ENCODE measurements around the gene ZDHHC4.

ZDHHC4 gene

DNA sequence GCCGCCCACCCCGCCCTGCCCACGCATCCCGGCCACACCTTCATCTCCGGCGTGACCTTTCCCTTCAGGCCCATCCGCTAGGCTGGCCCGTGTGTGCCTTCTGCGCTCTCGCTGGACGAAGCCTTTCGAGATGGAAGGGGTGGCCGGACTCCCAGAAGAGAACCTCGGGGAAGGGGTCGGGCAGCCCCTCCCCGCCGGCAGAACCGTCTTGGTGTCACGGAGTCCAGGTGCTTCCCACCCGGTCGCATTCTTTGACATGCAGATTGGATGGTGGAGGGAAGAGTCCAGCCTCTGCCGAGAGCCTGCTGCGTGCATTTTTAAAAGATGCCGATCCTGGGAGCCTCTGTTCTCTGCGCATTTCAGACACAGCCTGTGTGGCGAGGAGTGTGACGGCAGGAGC is 30.8 kb downstream of the ZDHHC4 start:
- no peak overlapping the region for H3K4me2 ChIP-seq (ENCODE audit: low read length, poor library complexity, severe bottlenecking)
- H3K4me1 ChIP-seq (ENCODE audit: control insufficient read depth, insufficient read depth, low read depth, low read length), result no peaks in the 10 kb centered on the region
- no peaks in the 10 kb centered on the region for H3K9me3 ChIP-seq (ENCODE audit: control insufficient read depth, low read length)
- H3K4me3 ChIP-seq (ENCODE audit: insufficient read depth in 1 of 2, low read depth in 1 of 2, low read length in 2 of 2), result no peak overlapping the region
- no peak overlapping the region for H3K18ac ChIP-seq (ENCODE audit: low read depth in 1 of 2, low read length in 2 of 2)
- no peak overlapping the region for H2BK5ac ChIP-seq (ENCODE audit: low read depth, low read length, poor library complexity, severe bottlenecking)
- no peak for DNase-seq
- H3K79me1 ChIP-seq (replicated peaks; ENCODE audit: low read length, poor library complexity, severe bottlenecking), result peaks cover 18% of the 10 kb centered on the region
- no peak overlapping the region for H3K27ac ChIP-seq (ENCODE audit: low read length, poor library complexity, severe bottlenecking)
- no peak overlapping the region for H2AFZ ChIP-seq (ENCODE audit: low read depth, low read length)
- H3K14ac ChIP-seq (ENCODE audit: low read length in 2 of 2), result no peak overlapping the region
- H3K36me3 ChIP-seq (ENCODE audit: control insufficient read depth in 1 of 2, insufficient read depth in 2 of 2, low read depth in 1 of 2, low read length in 2 of 2), result peaks cover 14 to 42% of the 10 kb centered on the region in 2 experiments
- no peak overlapping the region for H4K91ac ChIP-seq (ENCODE audit: low read length)
- no peak overlapping the region for H2BK120ac ChIP-seq (ENCODE audit: low read depth, low read length)
- no peak overlapping the region for H2BK12ac ChIP-seq (ENCODE audit: low read length in 2 of 2)
- no peak overlapping the region for H3K4ac ChIP-seq (ENCODE audit: low read depth in 1 of 2, low read length in 2 of 2)
- H4K8ac ChIP-seq (ENCODE audit: low read length), result no peak overlapping the region
- H3K27me3 ChIP-seq (ENCODE audit: control insufficient read depth in 1 of 2, insufficient read depth in 1 of 2, low read length in 2 of 2), result peaks cover 0 to 6% of the 10 kb centered on the region in 2 experiments
- no peak overlapping the region for H2BK15ac ChIP-seq (ENCODE audit: low read depth, poor library complexity, severe bottlenecking)
- no peak overlapping the region for H3K9ac ChIP-seq (ENCODE audit: low read length)
- H2AK5ac ChIP-seq (ENCODE audit: low read length, severe bottlenecking), result no peak overlapping the region
- WGBS, result 96% methylated on average over 27 of the region's 27 CpGs
- no peak overlapping the region for H3K23ac ChIP-seq (ENCODE audit: low read length in 2 of 2)

DNA sequence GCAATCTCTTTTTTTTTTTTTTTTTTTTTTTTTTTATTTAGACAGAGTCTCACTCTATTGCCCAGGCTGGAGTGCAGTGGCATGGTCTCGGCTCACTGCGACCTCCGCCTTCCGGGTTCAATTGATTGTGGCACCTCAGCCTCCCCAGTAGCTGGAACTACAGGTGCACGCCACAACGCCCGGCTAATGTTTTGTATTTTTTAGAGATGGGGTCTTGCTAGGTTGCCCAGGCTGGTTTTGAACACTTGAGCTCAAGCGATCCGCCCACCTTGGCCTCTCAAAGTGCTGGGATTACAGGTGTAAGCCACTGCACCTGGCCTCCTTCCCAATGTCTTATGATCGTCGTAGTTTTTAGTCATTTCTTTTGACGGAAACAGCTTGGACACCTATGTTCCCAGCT is 31.5 kb downstream of the ZDHHC4 start:
- Histone ChIP-seq H2BK15ac (ENCODE audit: low read depth, poor library complexity, severe bottlenecking) (no peak overlapping the region), H3K4ac (ENCODE audit: low read depth in 1 of 2, low read length in 2 of 2) (no peak overlapping the region), H3K79me1 (replicated peaks; ENCODE audit: low read length, poor library complexity, severe bottlenecking) (peaks cover 17% of the 10 kb centered on the region), H3K27ac (ENCODE audit: low read length, poor library complexity, severe bottlenecking) (no peak overlapping the region), H3K23ac (ENCODE audit: low read length in 2 of 2) (no peak overlapping the region), H2BK12ac (ENCODE audit: low read length in 2 of 2) (no peak overlapping the region), H3K4me3 (ENCODE audit: insufficient read depth in 1 of 2, low read depth in 1 of 2, low read length in 2 of 2) (no peak overlapping the region), H4K91ac (ENCODE audit: low read length) (no peak overlapping the region), H3K18ac (ENCODE audit: low read depth in 1 of 2, low read length in 2 of 2) (no peak overlapping the region), H2AK5ac (ENCODE audit: low read length, severe bottlenecking) (no peak overlapping the region), H3K4me2 (ENCODE audit: low read length, poor library complexity, severe bottlenecking) (no peak overlapping the region), H3K27me3 (ENCODE audit: control insufficient read depth in 1 of 2, insufficient read depth in 1 of 2, low read length in 2 of 2) (peaks cover 5 to 11% of the 10 kb centered on the region in 2 experiments), H3K14ac (ENCODE audit: low read length in 2 of 2) (no peak overlapping the region), H2BK120ac (ENCODE audit: low read depth, low read length) (no peak overlapping the region), H2AFZ (ENCODE audit: low read depth, low read length) (no peak overlapping the region), H3K4me1 (ENCODE audit: control insufficient read depth, insufficient read depth, low read depth, low read length) (no peaks in the 10 kb centered on the region), H3K36me3 (ENCODE audit: control insufficient read depth in 1 of 2, insufficient read depth in 2 of 2, low read depth in 1 of 2, low read length in 2 of 2) (peaks cover 14 to 36% of the 10 kb centered on the region in 2 experiments), H3K9me3 (ENCODE audit: control insufficient read depth, low read length) (no peaks in the 10 kb centered on the region), H4K8ac (ENCODE audit: low read length) (no peak overlapping the region), H3K9ac (ENCODE audit: low read length) (no peak overlapping the region), H2BK5ac (ENCODE audit: low read depth, low read length, poor library complexity, severe bottlenecking) (no peak overlapping the region)
- no peak for DNase-seq
- WGBS, result 96% methylated on average over 12 of the region's 12 CpGs

DNA sequence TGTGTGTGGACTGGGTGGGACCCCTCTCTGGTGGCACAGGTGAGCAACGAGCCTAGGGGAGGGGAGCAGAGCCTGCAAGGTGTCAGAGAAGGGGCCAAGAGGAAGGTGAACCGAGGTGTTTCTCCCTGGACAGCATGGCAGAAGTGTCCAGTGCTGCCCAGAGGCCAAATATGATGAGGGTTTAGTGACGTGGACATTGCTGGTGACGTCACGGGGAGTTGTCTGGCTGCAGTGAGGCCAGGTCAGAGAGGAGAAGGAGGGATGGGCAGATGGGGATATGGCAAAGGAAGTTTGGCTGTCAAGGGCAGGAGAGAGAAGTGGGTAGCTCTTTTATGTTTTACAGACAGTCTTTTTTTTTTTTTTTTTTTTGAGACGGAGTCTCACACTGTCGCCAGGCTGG is 35.6 kb downstream of the ZDHHC4 start:
- H3K36me3 ChIP-seq (ENCODE audit: control insufficient read depth in 1 of 2, insufficient read depth in 2 of 2, low read depth in 1 of 2, low read length in 2 of 2), result peaks cover 0 to 7% of the 10 kb centered on the region in 2 experiments
- H4K8ac ChIP-seq (ENCODE audit: low read length), result no peak overlapping the region
- H3K9me3 ChIP-seq (ENCODE audit: control insufficient read depth, low read length), result no peaks in the 10 kb centered on the region
- no peak overlapping the region for H3K27ac ChIP-seq (ENCODE audit: low read length, poor library complexity, severe bottlenecking)
- H2BK12ac ChIP-seq (ENCODE audit: low read length in 2 of 2), result no peak overlapping the region
- 80% methylated on average over 5 of the region's 7 CpGs for WGBS
- no peak overlapping the region for H3K23ac ChIP-seq (ENCODE audit: low read length in 2 of 2)
- H3K18ac ChIP-seq (ENCODE audit: low read depth in 1 of 2, low read length in 2 of 2), result no peak overlapping the region
- no peak overlapping the region for H2BK15ac ChIP-seq (ENCODE audit: low read depth, poor library complexity, severe bottlenecking)
- H3K79me1 ChIP-seq (replicated peaks; ENCODE audit: low read length, poor library complexity, severe bottlenecking), result no peaks in the 10 kb centered on the region
- H4K91ac ChIP-seq (ENCODE audit: low read length), result no peak overlapping the region
- no peak overlapping the region for H2BK5ac ChIP-seq (ENCODE audit: low read depth, low read length, poor library complexity, severe bottlenecking)
- H3K4me3 ChIP-seq (ENCODE audit: insufficient read depth in 1 of 2, low read depth in 1 of 2, low read length in 2 of 2), result no peak overlapping the region
- no peak for DNase-seq
- H3K4me1 ChIP-seq (ENCODE audit: control insufficient read depth, insufficient read depth, low read depth, low read length), result peaks cover 12% of the 10 kb centered on the region
- H2AFZ ChIP-seq (ENCODE audit: low read depth, low read length), result no peak overlapping the region
- no peak overlapping the region for H3K9ac ChIP-seq (ENCODE audit: low read length)
- no peak overlapping the region for H2AK5ac ChIP-seq (ENCODE audit: low read length, severe bottlenecking)
- H3K4me2 ChIP-seq (ENCODE audit: low read length, poor library complexity, severe bottlenecking), result no peak overlapping the region
- no peak overlapping the region for H3K4ac ChIP-seq (ENCODE audit: low read depth in 1 of 2, low read length in 2 of 2)
- no peak overlapping the region for H2BK120ac ChIP-seq (ENCODE audit: low read depth, low read length)
- H3K27me3 ChIP-seq (ENCODE audit: control insufficient read depth in 1 of 2, insufficient read depth in 1 of 2, low read length in 2 of 2), result peaks cover 32 to 39% of the 10 kb centered on the region in 2 experiments
- H3K14ac ChIP-seq (ENCODE audit: low read length in 2 of 2), result no peak overlapping the region

DNA sequence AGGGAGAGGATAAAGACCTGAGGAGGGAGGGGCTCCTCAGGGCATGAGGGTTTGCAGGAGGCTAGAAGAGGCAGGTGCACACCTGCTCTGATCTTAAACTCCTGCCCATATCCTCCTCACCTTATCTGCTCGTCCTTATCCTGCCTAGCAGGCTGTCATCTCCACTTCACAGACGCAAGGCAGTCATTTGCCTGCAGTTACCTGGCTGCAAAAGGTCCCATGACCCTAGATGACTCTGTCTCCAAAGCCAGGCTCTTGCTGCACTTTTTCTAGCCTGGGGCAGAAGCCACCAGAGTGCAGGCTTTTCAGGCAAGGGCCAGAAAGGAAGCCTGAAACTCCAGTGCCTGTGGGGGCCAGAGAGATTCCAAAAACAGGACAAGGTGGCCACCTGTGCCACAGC is 36.5 kb downstream of the ZDHHC4 start:
- H2AK5ac ChIP-seq (ENCODE audit: low read length, severe bottlenecking), result no peak overlapping the region
- no peak overlapping the region for H3K27ac ChIP-seq (ENCODE audit: low read length, poor library complexity, severe bottlenecking)
- no peaks in the 10 kb centered on the region for H3K36me3 ChIP-seq (ENCODE audit: control insufficient read depth in 1 of 2, insufficient read depth in 2 of 2, low read depth in 1 of 2, low read length in 2 of 2)
- H3K4me2 ChIP-seq (ENCODE audit: low read length, poor library complexity, severe bottlenecking), result no peak overlapping the region
- H4K91ac ChIP-seq (ENCODE audit: low read length), result no peak overlapping the region
- no peak overlapping the region for H3K23ac ChIP-seq (ENCODE audit: low read length in 2 of 2)
- peaks cover 32 to 48% of the 10 kb centered on the region in 2 experiments for H3K27me3 ChIP-seq (ENCODE audit: control insufficient read depth in 1 of 2, insufficient read depth in 1 of 2, low read length in 2 of 2)
- H3K14ac ChIP-seq (ENCODE audit: low read length in 2 of 2), result no peak overlapping the region
- no peak overlapping the region for H3K4ac ChIP-seq (ENCODE audit: low read depth in 1 of 2, low read length in 2 of 2)
- no peak overlapping the region for H2BK120ac ChIP-seq (ENCODE audit: low read depth, low read length)
- no peaks in the 10 kb centered on the region for H3K79me1 ChIP-seq (replicated peaks; ENCODE audit: low read length, poor library complexity, severe bottlenecking)
- H2BK5ac ChIP-seq (ENCODE audit: low read depth, low read length, poor library complexity, severe bottlenecking), result no peak overlapping the region
- H3K9ac ChIP-seq (ENCODE audit: low read length), result no peak overlapping the region
- H3K4me3 ChIP-seq (ENCODE audit: insufficient read depth in 1 of 2, low read depth in 1 of 2, low read length in 2 of 2), result no peak overlapping the region
- no peaks in the 10 kb centered on the region for H3K9me3 ChIP-seq (ENCODE audit: control insufficient read depth, low read length)
- 75% methylated on average over 2 of the region's 2 CpGs for whole genome bisulfite sequencing
- H2BK15ac ChIP-seq (ENCODE audit: low read depth, poor library complexity, severe bottlenecking), result no peak overlapping the region
- no peak for DNase-seq
- H2BK12ac ChIP-seq (ENCODE audit: low read length in 2 of 2), result no peak overlapping the region
- H4K8ac ChIP-seq (ENCODE audit: low read length), result no peak overlapping the region
- H3K4me1 ChIP-seq (ENCODE audit: control insufficient read depth, insufficient read depth, low read depth, low read length), result peaks cover 12% of the 10 kb centered on the region
- H3K18ac ChIP-seq (ENCODE audit: low read depth in 1 of 2, low read length in 2 of 2), result no peak overlapping the region
- H2AFZ ChIP-seq (ENCODE audit: low read depth, low read length), result no peak overlapping the region
